Measurements from ENCODE around the gene SEMA3G. TPM values are rescaled to one million over a fixed set of nuclear protein-coding genes. Genes with fewer than 3 reads are reported as not detected.

Gene SEMA3G
- total RNA-seq, 1 experiment from 2014 or later, result 0.77 TPM

DNA sequence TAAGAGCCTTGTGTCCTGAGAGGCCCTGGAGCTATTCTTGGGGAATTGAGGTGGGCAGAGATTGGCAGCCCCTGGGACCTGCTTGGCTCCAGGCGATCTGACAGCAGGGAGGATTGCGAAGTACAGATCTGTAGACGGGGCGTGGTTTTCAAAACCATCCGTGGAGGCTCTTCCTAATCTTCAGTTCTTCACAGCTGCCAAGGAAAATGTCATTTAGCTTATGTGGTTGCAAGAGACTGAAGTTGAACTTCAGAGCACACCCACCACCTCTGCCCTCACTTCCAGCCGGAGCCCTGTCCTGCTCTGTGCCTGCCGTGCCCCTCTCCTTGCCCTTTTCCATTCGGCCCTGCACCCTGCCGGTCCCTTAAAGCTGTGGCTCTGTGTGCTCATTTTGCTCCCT lies 23.4 kb upstream of the SEMA3G start:
- CTCF ChIA-PET, result interaction anchor here (0.6 kb wide), 1 partner anchor 39 kb away, joined by 3 read pairs; no protein-coding TSS in a partner anchor
- DNase-seq (no peak), ATAC-seq (no peak)

DNA sequence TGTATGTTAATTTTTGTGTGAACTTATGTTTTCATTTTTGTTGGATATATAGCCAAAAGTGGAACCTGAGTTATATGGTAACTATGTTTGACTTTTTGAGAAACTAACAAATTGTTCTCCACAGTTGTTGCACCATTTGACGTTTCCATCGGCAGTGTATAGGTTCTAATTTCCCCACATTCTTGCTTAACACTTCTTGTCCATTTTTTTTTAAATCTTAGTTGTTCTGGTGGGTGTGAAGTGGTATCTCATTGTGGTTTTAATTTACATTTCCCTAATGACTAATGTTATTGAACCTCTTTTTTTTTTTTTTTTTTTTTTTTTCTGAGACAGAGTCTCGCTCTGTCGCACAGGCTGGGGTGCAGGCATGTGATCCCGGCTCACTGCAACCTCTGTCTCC lies 18.5 kb upstream of the SEMA3G start:
- BruUV-seq (replicated peaks), result no TSS peak
- peaks cover 39% of the 10 kb centered on the region for H3K36me3 ChIP-seq (ENCODE audit: low read depth, low read length)
- DNase-seq (no peak), ATAC-seq (no peak)
- H3F3A ChIP-seq (ENCODE audit: low read length, unreplicated experiment), result no peaks in the 10 kb centered on the region
- no peak overlapping the region for H3K27ac ChIP-seq (ENCODE audit: low read length)
- intact Hi-C loops (cut with micrococcal nuclease), result no loop called here
- TF ChIP-seq EZH2 (IDR thresholded peaks at IDR 0.05; ENCODE audit: low read length, unreplicated experiment) (no peak), EZH2phosphoT487 (IDR thresholded peaks at IDR 0.05; ENCODE audit: borderline replicate concordance, low read length) (no peak)
- TF ChIP-seq, protein P1, sequence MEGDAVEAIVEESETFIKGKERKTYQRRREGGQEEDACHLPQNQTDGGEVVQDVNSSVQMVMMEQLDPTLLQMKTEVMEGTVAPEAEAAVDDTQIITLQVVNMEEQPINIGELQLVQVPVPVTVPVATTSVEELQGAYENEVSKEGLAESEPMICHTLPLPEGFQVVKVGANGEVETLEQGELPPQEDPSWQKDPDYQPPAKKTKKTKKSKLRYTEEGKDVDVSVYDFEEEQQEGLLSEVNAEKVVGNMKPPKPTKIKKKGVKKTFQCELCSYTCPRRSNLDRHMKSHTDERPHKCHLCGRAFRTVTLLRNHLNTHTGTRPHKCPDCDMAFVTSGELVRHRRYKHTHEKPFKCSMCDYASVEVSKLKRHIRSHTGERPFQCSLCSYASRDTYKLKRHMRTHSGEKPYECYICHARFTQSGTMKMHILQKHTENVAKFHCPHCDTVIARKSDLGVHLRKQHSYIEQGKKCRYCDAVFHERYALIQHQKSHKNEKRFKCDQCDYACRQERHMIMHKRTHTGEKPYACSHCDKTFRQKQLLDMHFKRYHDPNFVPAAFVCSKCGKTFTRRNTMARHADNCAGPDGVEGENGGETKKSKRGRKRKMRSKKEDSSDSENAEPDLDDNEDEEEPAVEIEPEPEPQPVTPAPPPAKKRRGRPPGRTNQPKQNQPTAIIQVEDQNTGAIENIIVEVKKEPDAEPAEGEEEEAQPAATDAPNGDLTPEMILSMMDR (conservative IDR thresholded peaks at IDR 0.05; ENCODE audit: low read depth, low read length), result no peak
- H3K27me3 ChIP-seq (ENCODE audit: low read length), result no peaks in the 10 kb centered on the region
- CTCF ChIA-PET, result no interaction called here
- no peaks in the 10 kb centered on the region for H3K4me1 ChIP-seq (ENCODE audit: insufficient read depth, low read length)
- POLR2A ChIA-PET (ENCODE audit: unreplicated experiment), result no interaction called here
- H3K79me2 ChIP-seq (ENCODE audit: low read length), result peaks cover 10% of the 10 kb centered on the region; the same call in 1 of the 2 replicates
- no peak overlapping the region for H2AFZ ChIP-seq (ENCODE audit: low read length)
- H3K9me3 ChIP-seq (ENCODE audit: low read length), result no peaks in the 10 kb centered on the region
- H3K4me3 ChIP-seq (ENCODE audit: low read length), result no peak overlapping the region
- no peak overlapping the region for H3K4me2 ChIP-seq (ENCODE audit: low read length)
- H3K9ac ChIP-seq (ENCODE audit: low read length), result no peak overlapping the region
- H3K9me2 ChIP-seq (replicated peaks; ENCODE audit: low read length), result no peaks in the 10 kb centered on the region
- no peaks in the 10 kb centered on the region for H4K20me1 ChIP-seq (ENCODE audit: low read length)

More for the DNA sequence above, 23.4 kb upstream of the SEMA3G start:
- Histone ChIP-seq H3K27me3 (ENCODE audit: low read length) (no peaks in the 10 kb centered on the region), H3K9me2 (replicated peaks; ENCODE audit: low read length) (no peaks in the 10 kb centered on the region), H3K27ac (ENCODE audit: low read length) (no peak overlapping the region), H4K20me1 (ENCODE audit: low read length) (no peaks in the 10 kb centered on the region; the same call in 1 of the 2 replicates), H3K4me1 (ENCODE audit: insufficient read depth, low read length) (no peaks in the 10 kb centered on the region), H3K36me3 (ENCODE audit: low read depth, low read length) (peaks cover 19% of the 10 kb centered on the region), H3K9ac (ENCODE audit: low read length) (no peak overlapping the region), H3K4me3 (ENCODE audit: low read length) (no peak overlapping the region), H3K4me2 (ENCODE audit: low read length) (no peak overlapping the region), H3F3A (ENCODE audit: low read length, unreplicated experiment) (no peaks in the 10 kb centered on the region), H2AFZ (ENCODE audit: low read length) (no peak overlapping the region), H3K9me3 (ENCODE audit: low read length) (no peaks in the 10 kb centered on the region), H3K79me2 (ENCODE audit: low read length) (peaks cover 12% of the 10 kb centered on the region; the same call in 1 of the 2 replicates)
- BruUV-seq (replicated peaks), result no TSS peak
- intact Hi-C loops (cut with micrococcal nuclease), result no loop called here
- TF ChIP-seq, protein P1 (conservative IDR thresholded peaks at IDR 0.05; ENCODE audit: low read depth, low read length), result no peak
- TF ChIP-seq EZH2 (IDR thresholded peaks at IDR 0.05; ENCODE audit: low read length, unreplicated experiment) (no peak), EZH2phosphoT487 (IDR thresholded peaks at IDR 0.05; ENCODE audit: borderline replicate concordance, low read length) (no peak)
- POLR2A ChIA-PET (ENCODE audit: unreplicated experiment), result no interaction called here

DNA sequence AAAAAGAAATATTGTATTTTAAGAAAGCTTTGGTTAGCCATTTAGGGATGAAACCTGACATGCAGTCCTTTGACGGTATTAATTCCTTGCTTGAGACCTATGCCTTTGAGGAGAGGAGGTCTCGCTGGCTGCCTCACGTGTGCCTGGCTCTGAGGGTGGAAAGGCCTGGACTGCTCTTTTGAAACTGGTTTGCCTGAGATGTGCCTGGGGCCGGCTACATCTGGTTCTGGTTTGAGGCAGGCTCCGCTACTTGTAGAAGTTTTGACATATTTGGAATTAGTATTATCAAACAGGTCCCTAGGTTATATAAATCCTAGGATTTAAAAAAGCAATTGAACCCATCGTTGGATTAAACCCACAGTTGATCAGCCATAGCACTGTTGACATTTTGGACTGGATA lies 17.0 kb upstream of the SEMA3G start:
- ChIA-PET POLR2A (ENCODE audit: unreplicated experiment) (interaction anchor here (0.7 kb wide), 1 partner anchor 19 kb away, joined by 10 read pairs; no protein-coding TSS in a partner anchor), CTCF (no interaction called here)
- Histone ChIP-seq H3K27ac (ENCODE audit: low read length) (no peak overlapping the region), H3K9me2 (replicated peaks; ENCODE audit: low read length) (no peaks in the 10 kb centered on the region), H3K9ac (ENCODE audit: low read length) (no peak overlapping the region), H3K4me3 (ENCODE audit: low read length) (no peak overlapping the region), H3K4me2 (ENCODE audit: low read length) (no peak overlapping the region), H3K27me3 (ENCODE audit: low read length) (no peaks in the 10 kb centered on the region), H2AFZ (ENCODE audit: low read length) (no peak overlapping the region), H3F3A (ENCODE audit: low read length, unreplicated experiment) (no peaks in the 10 kb centered on the region), H4K20me1 (ENCODE audit: low read length) (no peaks in the 10 kb centered on the region), H3K36me3 (ENCODE audit: low read depth, low read length) (peaks cover 41% of the 10 kb centered on the region), H3K79me2 (ENCODE audit: low read length) (peaks cover 10% of the 10 kb centered on the region), H3K9me3 (ENCODE audit: low read length) (no peaks in the 10 kb centered on the region), H3K4me1 (ENCODE audit: insufficient read depth, low read length) (peaks cover under 1% of the 10 kb centered on the region; the same call in 1 of the 2 replicates)
- TF ChIP-seq, protein P1 (conservative IDR thresholded peaks at IDR 0.05; ENCODE audit: low read depth, low read length), result no peak
- TF ChIP-seq EZH2 (IDR thresholded peaks at IDR 0.05; ENCODE audit: low read length, unreplicated experiment) (no peak), EZH2phosphoT487 (IDR thresholded peaks at IDR 0.05; ENCODE audit: borderline replicate concordance, low read length) (no peak)
- ATAC-seq (no peak), DNase-seq (no peak)
- intact Hi-C loops (cut with micrococcal nuclease), result no loop called here
- BruUV-seq (replicated peaks), result no TSS peak
